ENCODE data around the gene RPS21.

The RPS21 gene

DNA sequence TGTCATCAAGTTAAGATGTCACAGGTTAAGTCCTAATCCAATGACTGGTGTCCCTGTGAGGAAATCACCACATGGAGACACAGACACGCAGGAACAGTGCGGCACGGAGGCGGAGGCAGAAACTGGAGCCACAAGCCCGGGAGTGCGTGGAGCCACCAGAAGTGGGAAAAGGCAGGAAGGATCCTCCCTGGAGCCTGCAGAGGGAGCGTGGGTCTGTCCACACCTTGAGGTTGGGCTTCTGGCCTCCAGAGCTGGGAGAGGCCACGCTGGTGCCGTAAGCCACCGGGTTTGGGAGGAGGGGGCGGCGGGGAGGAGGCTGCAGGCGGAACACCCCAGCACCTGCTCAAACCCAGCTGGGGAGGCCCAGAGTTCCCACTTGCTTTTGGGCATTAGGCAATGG lies 16.4 kb downstream of the RPS21 start:
- no peak overlapping the region for H3K9ac ChIP-seq (ENCODE audit: insufficient read length, low read depth)
- peaks cover 8% of the 10 kb centered on the region for H3K27me3 ChIP-seq (ENCODE audit: insufficient read depth, insufficient read length)
- peaks cover 21% of the 10 kb centered on the region for H3K36me3 ChIP-seq (ENCODE audit: insufficient read depth, insufficient read length, low read length)
- no peak for DNase-seq (ENCODE audit: low read depth, low spot score)
- H3K9me3 ChIP-seq (ENCODE audit: insufficient read depth, low read length), result no peaks in the 10 kb centered on the region
- no peak overlapping the region for H3K4me3 ChIP-seq (ENCODE audit: insufficient read length, low read depth)
- no peak for TF ChIP-seq YY1 (IDR thresholded peaks at IDR 0.05; ENCODE audit: insufficient read depth, insufficient read length)
- TF ChIP-seq SUZ12 (IDR thresholded peaks at IDR 0.05; ENCODE audit: extremely low read depth, insufficient read depth, insufficient read length), result no peak
- no peak for TF ChIP-seq ZNF274 (IDR thresholded peaks at IDR 0.05; ENCODE audit: low read depth, low read length)
- peaks cover 27% of the 10 kb centered on the region for H3K4me1 ChIP-seq (ENCODE audit: insufficient read depth, insufficient read length)

GRCh38 chr20:62404112-62404665 lies 17.3 kb downstream of the RPS21 start:
- peaks cover 27% of the 10 kb centered on the region for H3K4me1 ChIP-seq (ENCODE audit: insufficient read depth, insufficient read length)
- H3K9me3 ChIP-seq (ENCODE audit: insufficient read depth, low read length), result no peaks in the 10 kb centered on the region
- H3K36me3 ChIP-seq (ENCODE audit: insufficient read depth, insufficient read length, low read length), result peaks cover 21% of the 10 kb centered on the region
- peaks cover 17% of the 10 kb centered on the region for H3K27me3 ChIP-seq (ENCODE audit: insufficient read depth, insufficient read length)
- no peak for DNase-seq (ENCODE audit: low read depth, low spot score)
- no peak overlapping the region for H3K4me3 ChIP-seq (ENCODE audit: insufficient read length, low read depth)
- peak overlapping the region; percentile 33 for H3K9ac ChIP-seq (ENCODE audit: insufficient read length, low read depth)
- TF ChIP-seq ZNF274 (IDR thresholded peaks at IDR 0.05; ENCODE audit: low read depth, low read length) (no peak), YY1 (IDR thresholded peaks at IDR 0.05; ENCODE audit: insufficient read depth, insufficient read length) (no peak), SUZ12 (IDR thresholded peaks at IDR 0.05; ENCODE audit: extremely low read depth, insufficient read depth, insufficient read length) (no peak)

- H3K27me3 ChIP-seq (ENCODE audit: insufficient read depth, insufficient read length), result peaks cover 22% of the 10 kb centered on the region
- no peak overlapping the region for H3K4me3 ChIP-seq (ENCODE audit: insufficient read length, low read depth)
- no peaks in the 10 kb centered on the region for H3K9me3 ChIP-seq (ENCODE audit: insufficient read depth, low read length)
- peaks cover 21% of the 10 kb centered on the region for H3K36me3 ChIP-seq (ENCODE audit: insufficient read depth, insufficient read length, low read length)
- peaks cover 27% of the 10 kb centered on the region for H3K4me1 ChIP-seq (ENCODE audit: insufficient read depth, insufficient read length)
- DNase-seq (ENCODE audit: low read depth, low spot score), result no peak
- no peak for TF ChIP-seq SUZ12 (IDR thresholded peaks at IDR 0.05; ENCODE audit: extremely low read depth, insufficient read depth, insufficient read length)
- TF ChIP-seq YY1 (IDR thresholded peaks at IDR 0.05; ENCODE audit: insufficient read depth, insufficient read length), result no peak
- no peak for TF ChIP-seq ZNF274 (IDR thresholded peaks at IDR 0.05; ENCODE audit: low read depth, low read length)
- H3K9ac ChIP-seq (ENCODE audit: insufficient read length, low read depth), result peak overlapping the region; percentile 33
These were observed 17.8 kb downstream of the RPS21 start for GRCh38 chr20:62404761-62405107.

GRCh38 chr20:62405108-62405980 lies 18.4 kb downstream of the RPS21 start:
- no peak for DNase-seq (ENCODE audit: low read depth, low spot score)
- H3K9ac ChIP-seq (ENCODE audit: insufficient read length, low read depth), result peak overlapping the region; percentile 72
- no peak for TF ChIP-seq SUZ12 (IDR thresholded peaks at IDR 0.05; ENCODE audit: extremely low read depth, insufficient read depth, insufficient read length)
- TF ChIP-seq YY1 (IDR thresholded peaks at IDR 0.05; ENCODE audit: insufficient read depth, insufficient read length), result no peak
- no peak for TF ChIP-seq ZNF274 (IDR thresholded peaks at IDR 0.05; ENCODE audit: low read depth, low read length)
- peaks cover 25% of the 10 kb centered on the region for H3K27me3 ChIP-seq (ENCODE audit: insufficient read depth, insufficient read length)
- H3K36me3 ChIP-seq (ENCODE audit: insufficient read depth, insufficient read length, low read length), result peaks cover 21% of the 10 kb centered on the region
- H3K4me1 ChIP-seq (ENCODE audit: insufficient read depth, insufficient read length), result peaks cover 33% of the 10 kb centered on the region
- H3K9me3 ChIP-seq (ENCODE audit: insufficient read depth, low read length), result no peaks in the 10 kb centered on the region
- no peak overlapping the region for H3K4me3 ChIP-seq (ENCODE audit: insufficient read length, low read depth)

DNA sequence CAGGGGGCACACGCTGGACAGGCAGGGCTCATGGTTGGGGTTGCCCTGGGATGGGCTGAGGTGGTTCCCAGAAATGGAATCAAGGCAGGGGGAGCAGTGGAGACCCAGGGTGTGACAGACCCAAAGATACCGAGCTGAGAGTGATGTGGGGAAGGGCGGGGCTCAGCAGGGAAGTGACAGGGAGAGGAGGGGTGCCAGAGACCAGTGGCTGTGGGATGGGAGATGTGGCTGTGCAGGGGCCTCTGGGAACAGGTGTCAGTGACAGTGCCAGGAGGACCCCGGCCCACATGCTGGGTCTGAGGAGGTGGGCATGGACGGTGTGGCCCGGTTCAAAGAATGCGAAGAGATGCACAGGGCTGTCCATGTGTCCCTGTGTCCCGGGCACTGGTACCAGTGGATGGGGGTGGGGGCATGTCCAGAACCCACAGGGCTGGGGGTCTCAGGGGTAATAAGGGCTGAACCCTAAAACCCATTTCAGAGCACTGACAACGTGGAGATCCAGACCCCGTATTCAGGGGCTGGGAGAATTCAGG lies 19.1 kb downstream of the RPS21 start:
- H3K4me3 ChIP-seq (ENCODE audit: insufficient read length, low read depth), result peak overlapping the region; percentile 61

DNA sequence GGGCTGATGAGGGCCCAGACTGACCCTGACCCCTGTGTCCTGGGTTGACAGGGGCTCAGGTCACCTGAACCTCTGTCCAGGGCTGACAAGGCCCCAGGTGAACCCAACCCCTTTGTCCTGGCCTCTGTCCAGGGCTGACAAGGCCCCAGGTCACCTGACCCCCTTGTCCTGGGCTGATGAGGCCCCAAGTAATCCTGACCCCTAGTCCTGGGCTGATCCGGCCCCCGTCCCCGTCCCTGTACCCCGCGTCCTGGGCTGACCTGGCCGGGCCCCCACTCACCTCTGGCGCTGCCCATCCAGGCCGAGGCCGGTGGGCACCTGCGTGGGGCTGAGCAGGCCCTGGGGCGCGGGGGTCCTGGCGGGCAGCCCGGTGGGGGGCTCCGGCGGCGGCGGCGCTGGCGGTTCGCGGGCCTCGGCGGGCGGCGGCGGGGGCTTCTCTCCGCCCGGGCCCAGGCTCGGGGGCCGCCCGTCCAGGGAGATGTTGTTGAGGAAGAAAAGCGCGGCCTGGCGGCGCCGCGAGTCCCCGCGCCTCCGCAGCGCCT lies 19.8 kb downstream of the RPS21 start:
- TF ChIP-seq SUZ12 (IDR thresholded peaks at IDR 0.05; ENCODE audit: extremely low read depth, insufficient read depth, insufficient read length) (no peak), ZNF274 (IDR thresholded peaks at IDR 0.05; ENCODE audit: low read depth, low read length) (no peak), YY1 (IDR thresholded peaks at IDR 0.05; ENCODE audit: insufficient read depth, insufficient read length) (no peak)
- DNase-seq (ENCODE audit: low read depth, low spot score), result no peak
- peak overlapping the region; percentile 61 for H3K4me3 ChIP-seq (ENCODE audit: insufficient read length, low read depth)
- H3K36me3 ChIP-seq (ENCODE audit: insufficient read depth, insufficient read length, low read length), result peaks cover 12% of the 10 kb centered on the region
- H3K9ac ChIP-seq (ENCODE audit: insufficient read length, low read depth), result peak overlapping the region; percentile 72
- H3K27me3 ChIP-seq (ENCODE audit: insufficient read depth, insufficient read length), result peaks cover 25% of the 10 kb centered on the region
- H3K9me3 ChIP-seq (ENCODE audit: insufficient read depth, low read length), result no peaks in the 10 kb centered on the region
- peaks cover 42% of the 10 kb centered on the region for H3K4me1 ChIP-seq (ENCODE audit: insufficient read depth, insufficient read length)

More for the DNA sequence above, 19.1 kb downstream of the RPS21 start:
- Histone ChIP-seq H3K9me3 (ENCODE audit: insufficient read depth, low read length) (no peaks in the 10 kb centered on the region), H3K27me3 (ENCODE audit: insufficient read depth, insufficient read length) (peaks cover 25% of the 10 kb centered on the region), H3K9ac (ENCODE audit: insufficient read length, low read depth) (peak overlapping the region; percentile 72), H3K36me3 (ENCODE audit: insufficient read depth, insufficient read length, low read length) (peaks cover 19% of the 10 kb centered on the region), H3K4me1 (ENCODE audit: insufficient read depth, insufficient read length) (peaks cover 37% of the 10 kb centered on the region)
- no peak for TF ChIP-seq SUZ12 (IDR thresholded peaks at IDR 0.05; ENCODE audit: extremely low read depth, insufficient read depth, insufficient read length)
- TF ChIP-seq YY1 (IDR thresholded peaks at IDR 0.05; ENCODE audit: insufficient read depth, insufficient read length), result no peak
- no peak for TF ChIP-seq ZNF274 (IDR thresholded peaks at IDR 0.05; ENCODE audit: low read depth, low read length)
- DNase-seq (ENCODE audit: low read depth, low spot score), result no peak

Measured in NT2/D1 (cell line).